HCT116 (cell line): Measurements from ENCODE around the gene BLCAP. TPM values are rescaled to one million over a fixed set of nuclear protein-coding genes. Genes with fewer than 3 reads are reported as not detected.

Experiments used
- ATAC-seq: fragments of 200-7000 bp; cut with Tn5 transposase; 2 replicates; pipeline ENCODE4 v1.9.1; 2020; ENCODE audit warnings: mild to moderate bottlenecking, moderate library complexity
- BruUV-seq: library from RNA; stranded (reverse); fragments of 400-500 nt; replicated peaks from 2 replicates; lab custom pipeline; 2021; lab: Mats Ljungman, UMichigan
- CTCF ChIA-PET: fragments of 300-600 bp; sonication (Branson Sonifier 250); formaldehyde crosslinking; loops from one replicate; lab custom pipeline; 2021; ENCODE audit warnings: antibody characterized with exemption; lab: Charles Lee
- POLR2A ChIA-PET: fragments of 300-600, 350-600 bp; sonication (Branson Sonifier 250); formaldehyde crosslinking; loops from one replicate; lab custom pipeline; 2021; ENCODE audit warnings: antibody characterized with exemption; lab: Charles Lee
- RAD21 ChIA-PET, 2 experiments: fragments of 300-600 bp; sonication (Branson Sonifier 250); formaldehyde crosslinking; loops; one replicate each; lab custom pipeline; 2023; ENCODE audit warnings: low total read pairs in 2 of 2; ENCODE audit not compliant: uncharacterized antibody in 2 of 2, unreplicated experiment in 2 of 2, low non-redundant PET in 1 of 2; lab: Charles Lee
- DNase-seq: peaks from one replicate; pipeline ENCODE4 v3.0.0-alpha.2; 2010; ENCODE audit warnings: low read depth, low spot score
- H2AFZ ChIP-seq: fragments of 200-600 bp; shearing (Covaris generic), sonication (generic); 2 replicates; pipeline ENCODE4 v1.6.1; 2017; ENCODE audit warnings: low read depth, mixed run types, mixed read lengths, antibody characterized with exemption, low read length; ENCODE audit not compliant: poor library complexity, severe bottlenecking
- H3K27ac ChIP-seq: 2 replicates; pipeline ENCODE4 v1.5.1; 2012; ENCODE audit warnings: low read depth, low read length
- H3K27me3 ChIP-seq: fragments of 200-600 bp; sonication (generic); 2 replicates; pipeline ENCODE4 v1.6.1; 2016; ENCODE audit warnings: mixed run types, low read length, mixed read lengths; ENCODE audit not compliant: insufficient read depth
- H3K36me3 ChIP-seq, 2 experiments: fragments of 200-500 bp in 1 of 2; fragments of 200-600 bp in 1 of 2; sonication (Bioruptor generic) in 1 of 2; sonication (generic) in 1 of 2; 2 replicates each; pipeline versions ENCODE4 v1.5.1 to v1.6.1; 2014 to 2016; ENCODE audit warnings: low read length in 2 of 2, inconsistent platforms in 1 of 2, mixed read lengths in 1 of 2, mixed run types in 1 of 2; ENCODE audit not compliant: insufficient read depth in 2 of 2, control insufficient read depth in 1 of 2
- H3K4me1 ChIP-seq, 2 experiments: fragments of 200-600 bp in 1 of 2; sonication (generic) in 1 of 2; 2 replicates each; pipeline versions ENCODE4 v1.5.1 to v1.6.1; 2012 to 2017; ENCODE audit warnings: low read length in 2 of 2, inconsistent platforms in 1 of 2, mild to moderate bottlenecking in 1 of 2, mixed read lengths in 1 of 2, mixed run types in 1 of 2, moderate library complexity in 1 of 2; ENCODE audit not compliant: insufficient read depth in 2 of 2, control insufficient read depth in 1 of 2
- H3K4me2 ChIP-seq: fragments of 200-600 bp; sonication (generic); 2 replicates; pipeline ENCODE4 v1.6.1; 2017; ENCODE audit warnings: mixed run types, low read length, mixed read lengths
- H3K4me3 ChIP-seq, 2 experiments: fragments of 200-600 bp in 1 of 2; sonication (generic) in 1 of 2; replicated peaks in 1 of 2; 2 replicates each; pipeline ENCODE4 v1.5.1; 2011 to 2016; ENCODE audit warnings: low read length in 2 of 2, control low read depth in 1 of 2, low read depth in 1 of 2, mild to moderate bottlenecking in 1 of 2, mixed read lengths in 1 of 2, mixed run types in 1 of 2
- H3K79me2 ChIP-seq: fragments of 200-600 bp; sonication (generic); 2 replicates; pipeline ENCODE4 v1.6.1; 2017; ENCODE audit warnings: mild to moderate bottlenecking, mixed run types, low read length, moderate library complexity, mixed read lengths; ENCODE audit not compliant: insufficient read depth
- H3K9ac ChIP-seq: fragments of 200-600 bp; sonication (generic); 2 replicates; pipeline ENCODE4 v1.6.1; 2016; ENCODE audit warnings: low read length, mixed read lengths
- H3K9me2 ChIP-seq: fragments of 200-600 bp; sonication (generic), shearing (Covaris generic); 2 replicates; pipeline ENCODE4 v1.6.1; 2017; ENCODE audit warnings: mixed run types, mild to moderate bottlenecking, moderate library complexity; ENCODE audit not compliant: insufficient read depth
- H3K9me3 ChIP-seq, 2 experiments: fragments of 200-500 bp in 1 of 2; fragments of 200-600 bp in 1 of 2; sonication (Bioruptor generic) in 1 of 2; sonication (generic) in 1 of 2; 2 replicates each; pipeline ENCODE4 v1.6.1; 2014 to 2017; ENCODE audit warnings: low read length in 2 of 2, mixed read lengths in 2 of 2, inconsistent platforms in 1 of 2, low read depth in 1 of 2, mild to moderate bottlenecking in 1 of 2, mixed run types in 1 of 2, moderate library complexity in 1 of 2; ENCODE audit not compliant: control insufficient read depth in 1 of 2, insufficient read depth in 1 of 2
- H4K20me1 ChIP-seq: fragments of 200-600 bp; sonication (generic), shearing (Covaris generic); 2 replicates; pipeline ENCODE4 v1.6.1; 2017; ENCODE audit warnings: mixed run types, mild to moderate bottlenecking, moderate library complexity; ENCODE audit not compliant: insufficient read depth
- CEBPB ChIP-seq: IDR thresholded peaks from 2 replicates; pipeline ENCODE4 v1.6.1; 2012; ENCODE audit warnings: low read depth
- CTCF ChIP-seq, 3 experiments: fragments of 200-600 bp in 1 of 3; sonication (generic) in 1 of 3; IDR thresholded peaks in 2 of 3; conservative IDR thresholded peaks in 1 of 3; 2 replicates each; pipeline ENCODE4 v1.5.1; 2012 to 2017; ENCODE audit warnings: low read depth in 2 of 3, low read length in 2 of 3, antibody characterized with exemption in 1 of 3, borderline replicate concordance in 1 of 3, control low read depth in 1 of 3, mild to moderate bottlenecking in 1 of 3, mixed read lengths in 1 of 3, mixed run types in 1 of 3, moderate library complexity in 1 of 3; ENCODE audit not compliant: insufficient read depth in 1 of 3
- EGR1 ChIP-seq: IDR thresholded peaks from 2 replicates; pipeline ENCODE4 v1.6.1; 2012; ENCODE audit warnings: low read depth
- ELF1 ChIP-seq: IDR thresholded peaks from 2 replicates; pipeline ENCODE4 v1.6.1; 2012; ENCODE audit warnings: low read depth, borderline replicate concordance
- EZH2phosphoT487 ChIP-seq: fragments of 200-600 bp; IDR thresholded peaks from 2 replicates; pipeline ENCODE4 v1.6.1; 2018; ENCODE audit warnings: antibody characterized with exemption, borderline replicate concordance
- FOSL1 ChIP-seq: IDR thresholded peaks from 2 replicates; pipeline ENCODE4 v1.6.1; 2012; ENCODE audit warnings: low read depth
- JUND ChIP-seq: IDR thresholded peaks from 2 replicates; pipeline ENCODE4 v1.6.1; 2012
- MAX ChIP-seq: IDR thresholded peaks from 2 replicates; pipeline ENCODE4 v1.6.1; 2012
- POLR2A ChIP-seq: IDR thresholded peaks from 2 replicates; pipeline ENCODE4 v1.7.0; 2011; ENCODE audit warnings: borderline replicate concordance; ENCODE audit not compliant: insufficient read depth, insufficient read length; ENCODE audit errors: extremely low read depth
- POLR2AphosphoS5 ChIP-seq: IDR thresholded peaks from 2 replicates; pipeline ENCODE4 v1.6.1; 2011; ENCODE audit warnings: mild to moderate bottlenecking, low read depth, low read length, moderate library complexity
- RAD21 ChIP-seq: IDR thresholded peaks from 2 replicates; pipeline ENCODE4 v1.6.1; 2012; ENCODE audit warnings: low read depth, mild to moderate bottlenecking
- SIN3A ChIP-seq: IDR thresholded peaks from 2 replicates; pipeline ENCODE4 v1.6.1; 2012; ENCODE audit warnings: low read depth
- SP1 ChIP-seq: IDR thresholded peaks from 2 replicates; pipeline ENCODE4 v1.6.1; 2012; ENCODE audit warnings: low read depth
- SRF ChIP-seq: IDR thresholded peaks from 2 replicates; pipeline ENCODE4 v1.6.1; 2012; ENCODE audit warnings: low read depth
- TCF7L2 ChIP-seq: IDR thresholded peaks from 2 replicates; pipeline ENCODE4 v1.7.0; 2011; ENCODE audit warnings: borderline replicate concordance, inconsistent platforms; ENCODE audit not compliant: insufficient read depth, insufficient read length; ENCODE audit errors: extremely low read depth
- YY1 ChIP-seq: IDR thresholded peaks from 2 replicates; pipeline ENCODE4 v1.6.1; 2011; ENCODE audit warnings: low read length, low read depth, moderate library complexity, mild to moderate bottlenecking; ENCODE audit not compliant: insufficient replicate concordance; ENCODE audit errors: extremely low read depth
- ZFX ChIP-seq: fragments of 450-650 bp; IDR thresholded peaks from 2 replicates; pipeline ENCODE4 v1.6.1; 2017
- ZNF274 ChIP-seq: fragments of 200-500 bp; sonication (Bioruptor generic); IDR thresholded peaks from 2 replicates; pipeline ENCODE4 v1.6.1; 2014; ENCODE audit warnings: mild to moderate bottlenecking, low read depth, low read length, inconsistent platforms
- intact Hi-C: fragments of 100-400 bp; cut with micrococcal nuclease; formaldehyde crosslinking; loops from 2 replicates; pipeline ENCODE4 v1.10.0; 2022
- total RNA-seq: library from RNA; stranded (reverse); gene quantifications from one replicate; pipeline ENCODE4 v1.2.1, GENCODE V29; 2021; ENCODE audit not compliant: unreplicated experiment
- TF ChIP-seq, protein P1 (sequence below): IDR thresholded peaks from 2 replicates; pipeline ENCODE4 v1.6.1; 2011; ENCODE audit warnings: mild to moderate bottlenecking, low read length, moderate library complexity; ENCODE audit not compliant: insufficient replicate concordance; ENCODE audit errors: extremely low read depth
- TF ChIP-seq, protein P2 (sequence below): IDR thresholded peaks from 2 replicates; pipeline ENCODE4 v1.6.1; 2012; ENCODE audit warnings: low read depth

BLCAP gene
- total RNA-seq, 1 experiment from 2014 or later: 27.5 TPM

- Histone ChIP-seq H3K4me2 (no peak overlapping the region), H3K4me3 (no peak overlapping the region), H3K9ac (no peak overlapping the region), H3K36me3 (no peaks in the 10 kb centered on the region), H3K9me2 (no peaks in the 10 kb centered on the region), H3K79me2 (no peaks in the 10 kb centered on the region), H2AFZ (no peak overlapping the region), H3K27me3 (no peaks in the 10 kb centered on the region), H3K4me1 (peaks cover 0 to 5% of the 10 kb centered on the region in 2 experiments; a peak in 1 of 4 replicates), H3K9me3 (no peaks in the 10 kb centered on the region), H3K27ac (no peak overlapping the region), H4K20me1 (no peaks in the 10 kb centered on the region)
- CTCF ChIA-PET: no interaction called here
- RAD21 ChIA-PET: no interaction called here
- POLR2A ChIA-PET: no interaction called here
- ATAC-seq (no peak), DNase-seq (no peak)
- TF ChIP-seq, protein P1, sequence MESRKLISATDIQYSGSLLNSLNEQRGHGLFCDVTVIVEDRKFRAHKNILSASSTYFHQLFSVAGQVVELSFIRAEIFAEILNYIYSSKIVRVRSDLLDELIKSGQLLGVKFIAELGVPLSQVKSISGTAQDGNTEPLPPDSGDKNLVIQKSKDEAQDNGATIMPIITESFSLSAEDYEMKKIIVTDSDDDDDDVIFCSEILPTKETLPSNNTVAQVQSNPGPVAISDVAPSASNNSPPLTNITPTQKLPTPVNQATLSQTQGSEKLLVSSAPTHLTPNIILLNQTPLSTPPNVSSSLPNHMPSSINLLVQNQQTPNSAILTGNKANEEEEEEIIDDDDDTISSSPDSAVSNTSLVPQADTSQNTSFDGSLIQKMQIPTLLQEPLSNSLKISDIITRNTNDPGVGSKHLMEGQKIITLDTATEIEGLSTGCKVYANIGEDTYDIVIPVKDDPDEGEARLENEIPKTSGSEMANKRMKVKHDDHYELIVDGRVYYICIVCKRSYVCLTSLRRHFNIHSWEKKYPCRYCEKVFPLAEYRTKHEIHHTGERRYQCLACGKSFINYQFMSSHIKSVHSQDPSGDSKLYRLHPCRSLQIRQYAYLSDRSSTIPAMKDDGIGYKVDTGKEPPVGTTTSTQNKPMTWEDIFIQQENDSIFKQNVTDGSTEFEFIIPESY: no peak
- TF ChIP-seq EGR1 (no peak), TCF7L2 (no peak), FOSL1 (no peak), ELF1 (no peak), JUND (no peak), ZFX (no peak), RAD21 (no peak), YY1 (no peak), MAX (no peak), ZNF274 (no peak), CTCF (IDR thresholded peaks at IDR 0.05 in 2 of 3, conservative IDR thresholded peaks at IDR 0.05 in 1 of 3; ENCODE audit: borderline replicate concordance in 1 of 3, insufficient read depth in 1 of 3, low read depth in 2 of 3, low read length in 2 of 3) (no peak), EZH2phosphoT487 (no peak), POLR2AphosphoS5 (no peak), SIN3A (no peak), SRF (no peak), CEBPB (no peak), SP1 (no peak), POLR2A (no peak)
- TF ChIP-seq, protein P2, sequence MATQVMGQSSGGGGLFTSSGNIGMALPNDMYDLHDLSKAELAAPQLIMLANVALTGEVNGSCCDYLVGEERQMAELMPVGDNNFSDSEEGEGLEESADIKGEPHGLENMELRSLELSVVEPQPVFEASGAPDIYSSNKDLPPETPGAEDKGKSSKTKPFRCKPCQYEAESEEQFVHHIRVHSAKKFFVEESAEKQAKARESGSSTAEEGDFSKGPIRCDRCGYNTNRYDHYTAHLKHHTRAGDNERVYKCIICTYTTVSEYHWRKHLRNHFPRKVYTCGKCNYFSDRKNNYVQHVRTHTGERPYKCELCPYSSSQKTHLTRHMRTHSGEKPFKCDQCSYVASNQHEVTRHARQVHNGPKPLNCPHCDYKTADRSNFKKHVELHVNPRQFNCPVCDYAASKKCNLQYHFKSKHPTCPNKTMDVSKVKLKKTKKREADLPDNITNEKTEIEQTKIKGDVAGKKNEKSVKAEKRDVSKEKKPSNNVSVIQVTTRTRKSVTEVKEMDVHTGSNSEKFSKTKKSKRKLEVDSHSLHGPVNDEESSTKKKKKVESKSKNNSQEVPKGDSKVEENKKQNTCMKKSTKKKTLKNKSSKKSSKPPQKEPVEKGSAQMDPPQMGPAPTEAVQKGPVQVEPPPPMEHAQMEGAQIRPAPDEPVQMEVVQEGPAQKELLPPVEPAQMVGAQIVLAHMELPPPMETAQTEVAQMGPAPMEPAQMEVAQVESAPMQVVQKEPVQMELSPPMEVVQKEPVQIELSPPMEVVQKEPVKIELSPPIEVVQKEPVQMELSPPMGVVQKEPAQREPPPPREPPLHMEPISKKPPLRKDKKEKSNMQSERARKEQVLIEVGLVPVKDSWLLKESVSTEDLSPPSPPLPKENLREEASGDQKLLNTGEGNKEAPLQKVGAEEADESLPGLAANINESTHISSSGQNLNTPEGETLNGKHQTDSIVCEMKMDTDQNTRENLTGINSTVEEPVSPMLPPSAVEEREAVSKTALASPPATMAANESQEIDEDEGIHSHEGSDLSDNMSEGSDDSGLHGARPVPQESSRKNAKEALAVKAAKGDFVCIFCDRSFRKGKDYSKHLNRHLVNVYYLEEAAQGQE: no peak
- intact Hi-C loops: no loop called here
- BruUV-seq: no TSS peak
These were observed 22.2 kb downstream of the BLCAP start for GRCh38 chr20:37505263-37506151.
